K562 (cell line): ENCODE measurements around the gene CLCN6. TPM values are rescaled to one million over a fixed set of nuclear protein-coding genes. Genes with fewer than 3 reads are reported as not detected.

Experiments
- ATAC-seq: fragments of 200-7000 bp; cut with Tn5 transposase; 3 replicates; pipeline ENCODE4 v1.9.1; 2020; ENCODE audit warnings: moderate library complexity
- BruUV-seq: library from RNA; stranded (reverse); fragments of 400-500 nt; replicated peaks from 2 replicates; lab custom pipeline; 2021; lab: Mats Ljungman, UMichigan
- CTCF ChIA-PET: fragments of 300-600 bp; formaldehyde crosslinking; extraction: SDS; loops from one replicate; lab custom pipeline; 2021; ENCODE audit warnings: low intra/inter-chr PET ratio; lab: Yijun Ruan, JAX
- POLR2A ChIA-PET: fragments of 300-600, 350-650 bp; sonication (Branson Sonifier 250); formaldehyde crosslinking; extraction: SDS; loops from one replicate; lab custom pipeline; 2021; ENCODE audit warnings: antibody characterized with exemption, inconsistent platforms; lab: Yijun Ruan, JAX
- DNase-seq, 4 experiments: peaks; one replicate each; pipeline versions ENCODE4 v3.0.0 to v3.0.0-alpha.2; 2011 to 2018; ENCODE audit warnings: low spot score in 3 of 4, mixed read lengths in 3 of 4; ENCODE audit errors: extremely low read depth in 1 of 4
- FAIRE-seq: peaks from 2 replicates; lab custom pipeline; 2011; peaks lifted over from hg19 to GRCh38; lab: Jason Lieb, UNC
- H2AFZ ChIP-seq: 2 replicates; pipeline ENCODE4 v1.6.0; 2011; ENCODE audit warnings: low read depth, low read length, control low read depth, inconsistent platforms
- H3K27ac ChIP-seq: fragments of 200-600 bp; 3 replicates; pipeline ENCODE4 v1.8.0; 2011; ENCODE audit warnings: low read depth, mild to moderate bottlenecking, control low read depth, inconsistent platforms, low read length, moderate library complexity, mixed read lengths; ENCODE audit errors: extremely low read depth
- H3K27me3 ChIP-seq, 2 experiments: fragments of 300-600 bp in 1 of 2; 2 replicates in 1 of 2; 3 replicates in 1 of 2; pipeline versions ENCODE4 v1.6.0 to v1.8.0; 2011; ENCODE audit warnings: inconsistent platforms in 2 of 2, low read length in 2 of 2, mild to moderate bottlenecking in 1 of 2, mixed read lengths in 1 of 2, moderate library complexity in 1 of 2; ENCODE audit not compliant: control insufficient read depth in 2 of 2, insufficient read depth in 2 of 2
- H3K36me3 ChIP-seq: fragments of 300-600 bp; 3 replicates; pipeline ENCODE4 v1.8.0; 2011; ENCODE audit warnings: mild to moderate bottlenecking, low read length, inconsistent platforms; ENCODE audit not compliant: control insufficient read depth, insufficient read depth
- H3K4me1 ChIP-seq, 2 experiments: fragments of 200-600 bp in 1 of 2; replicated peaks in 1 of 2; 2 replicates in 1 of 2; 3 replicates in 1 of 2; pipeline versions ENCODE4 v1.5.1 to v1.8.0; 2011; ENCODE audit warnings: inconsistent platforms in 2 of 2, low read length in 2 of 2, mild to moderate bottlenecking in 1 of 2, mixed read lengths in 1 of 2, moderate library complexity in 1 of 2; ENCODE audit not compliant: control insufficient read depth in 2 of 2, insufficient read depth in 2 of 2
- H3K4me2 ChIP-seq: 2 replicates; pipeline ENCODE4 v1.6.1; 2011; ENCODE audit warnings: low read length, control low read depth, inconsistent platforms, mixed read lengths; ENCODE audit not compliant: insufficient read depth
- H3K4me3 ChIP-seq: fragments of 200-600 bp; sonication (generic), shearing (Covaris generic); 2 replicates; pipeline ENCODE4 v1.5.1; 2016; ENCODE audit warnings: control low read depth, inconsistent platforms
- H3K79me2 ChIP-seq: fragments of 200-600 bp; 3 replicates; pipeline ENCODE4 v1.8.0; 2011; ENCODE audit warnings: low read length, inconsistent platforms; ENCODE audit not compliant: control insufficient read depth, insufficient read depth
- H3K9ac ChIP-seq, 2 experiments: 2 replicates each; pipeline versions ENCODE4 v1.6.0 to v1.6.1; 2011; ENCODE audit warnings: low read depth in 2 of 2, low read length in 2 of 2, control low read depth in 1 of 2, inconsistent platforms in 1 of 2, mild to moderate bottlenecking in 1 of 2, mixed read lengths in 1 of 2; ENCODE audit not compliant: insufficient read depth in 1 of 2
- H3K9me1 ChIP-seq: one replicate; pipeline ENCODE4 v1.6.0; 2011; ENCODE audit warnings: inconsistent platforms, mild to moderate bottlenecking, low read length, moderate library complexity; ENCODE audit not compliant: control insufficient read depth, insufficient read depth
- H3K9me3 ChIP-seq: replicated peaks from 2 replicates; pipeline ENCODE4 v1.5.1; 2011; ENCODE audit warnings: low read depth, low read length, inconsistent platforms; ENCODE audit not compliant: control insufficient read depth, insufficient read depth
- H4K20me1 ChIP-seq: replicated peaks from 2 replicates; pipeline ENCODE4 v1.6.1; 2011; ENCODE audit warnings: low read length, inconsistent platforms, mixed read lengths; ENCODE audit not compliant: control insufficient read depth, insufficient read depth
- CBX3 ChIP-seq, 2 experiments: IDR thresholded peaks; 1 replicate in 1 of 2; 2 replicates in 1 of 2; pipeline ENCODE4 v1.6.1; 2012; ENCODE audit warnings: inconsistent platforms in 2 of 2, low read length in 2 of 2, borderline replicate concordance in 1 of 2, control low read depth in 1 of 2
- CHD4 ChIP-seq: fragments of 200-600 bp; sonication (generic); IDR thresholded peaks from 3 replicates; pipeline ENCODE4 v1.6.1; 2012; ENCODE audit warnings: low read depth, mild to moderate bottlenecking, mixed read lengths, low read length, inconsistent platforms; ENCODE audit not compliant: insufficient read depth, insufficient replicate concordance, poor library complexity, severe bottlenecking
- SREBF2 ChIP-seq: sonication (generic); formaldehyde crosslinking; IDR thresholded peaks from 2 replicates; pipeline ENCODE4 v1.4.0; 2020; ENCODE audit warnings: mild to moderate bottlenecking, missing genetic modification reagents
- TEAD4 ChIP-seq, 2 experiments: sonication (generic) in 1 of 2; formaldehyde crosslinking in 1 of 2; IDR thresholded peaks; 2 replicates each; pipeline versions ENCODE4 v1.6.1 to v1.8.0; 2012 to 2022; ENCODE audit warnings: borderline replicate concordance in 1 of 2, inconsistent platforms in 1 of 2, low read length in 1 of 2, mild to moderate bottlenecking in 1 of 2, missing genetic modification reagents in 1 of 2
- ZFX ChIP-seq: sonication (generic); formaldehyde crosslinking; IDR thresholded peaks from 2 replicates; pipeline ENCODE4 v1.8.0; 2022; ENCODE audit warnings: mild to moderate bottlenecking, missing genetic modification reagents, moderate library complexity
- ZNF121 ChIP-seq: sonication (generic); formaldehyde crosslinking; conservative IDR thresholded peaks from 2 replicates; pipeline ENCODE4 v1.8.0; 2022; ENCODE audit warnings: missing genetic modification reagents
- ZNF699 ChIP-seq: fragments of 250-450 bp; sonication (Bioruptor Pico); IDR thresholded peaks from 2 replicates; pipeline ENCODE4 v1.8.0; 2021; ENCODE audit warnings: mild to moderate bottlenecking, moderate library complexity; ENCODE audit not compliant: insufficient replicate concordance
- WGBS: fragments of 100-300 bp; shearing (Covaris generic); methylation state at CpG from one replicate; pipeline ENCODE4 v1.1.6; 2016; ENCODE audit warnings: low coverage, mixed read lengths; ENCODE audit not compliant: insufficient coverage; ENCODE audit errors: missing lambda C conversion rate; 5-methylcytosine and 5-hydroxymethylcytosine counted together
- in situ Hi-C: fragments of 300-500 bp; cut with MboI; formaldehyde crosslinking; loops from 4 replicates; pipeline ENCODE4 v1.15.0; 2018; ENCODE audit warnings: inconsistent platforms, mixed read lengths
- intact Hi-C: fragments of 100-400 bp; cut with micrococcal nuclease; formaldehyde crosslinking; loops from 2 replicates; pipeline ENCODE4 v1.14.2; 2022
- polyA plus RNA-seq, 8 experiments: library from polyadenylated mRNA; depleted of rRNA in 4 of 8; stranded (reverse) in 5 of 8; unstranded in 3 of 8; fragments of >200 nt; fragmentation: Nextera tagmentation in 2 of 8; fragmentation: Illumina TruSeq in 1 of 8; extraction: Ambion mirVana in 2 of 8; extraction: Trizol in 1 of 8; gene quantifications; 2 replicates each; pipeline versions ENCODE4 v1.2.1 to v1.2.3, GENCODE V29; 2011 to 2014; ENCODE audit warnings: inconsistent platforms in 1 of 8, missing spikeins in 1 of 8
- total RNA-seq, 7 experiments: library from RNA; depleted of rRNA in 6 of 7; stranded (reverse); fragments of >200 nt in 6 of 7; fragmentation: Illumina TruSeq in 2 of 7; extraction: Trizol in 2 of 7; gene quantifications; 2 replicates each; pipeline versions ENCODE4 v1.2.1 to v1.2.3, GENCODE V29; 2011 to 2021; ENCODE audit warnings: low replicate concordance in 1 of 7
- TF ChIP-seq, protein P1 (sequence below): fragments of 150-350 bp; IDR thresholded peaks from 2 replicates; pipeline ENCODE4 v1.6.1; 2014; ENCODE audit warnings: low read depth, mild to moderate bottlenecking, low read length, borderline replicate concordance

Gene CLCN6
- total and polyA plus RNA-seq, 9 of the 15 experiments (the other 6 are each of a cell fraction or from before 2014, with no cell fraction given), result 2.0 to 21.8 (median 13.6) TPM

GRCh38 chr1:11778844-11779623, 27.0 kb upstream of the CLCN6 start (continued):
- peak; percentile 33 for TF ChIP-seq CHD4
- TF ChIP-seq SREBF2, result no peak
- TF ChIP-seq ZFX (CRISPR knock-in tag), result no peak

DNA sequence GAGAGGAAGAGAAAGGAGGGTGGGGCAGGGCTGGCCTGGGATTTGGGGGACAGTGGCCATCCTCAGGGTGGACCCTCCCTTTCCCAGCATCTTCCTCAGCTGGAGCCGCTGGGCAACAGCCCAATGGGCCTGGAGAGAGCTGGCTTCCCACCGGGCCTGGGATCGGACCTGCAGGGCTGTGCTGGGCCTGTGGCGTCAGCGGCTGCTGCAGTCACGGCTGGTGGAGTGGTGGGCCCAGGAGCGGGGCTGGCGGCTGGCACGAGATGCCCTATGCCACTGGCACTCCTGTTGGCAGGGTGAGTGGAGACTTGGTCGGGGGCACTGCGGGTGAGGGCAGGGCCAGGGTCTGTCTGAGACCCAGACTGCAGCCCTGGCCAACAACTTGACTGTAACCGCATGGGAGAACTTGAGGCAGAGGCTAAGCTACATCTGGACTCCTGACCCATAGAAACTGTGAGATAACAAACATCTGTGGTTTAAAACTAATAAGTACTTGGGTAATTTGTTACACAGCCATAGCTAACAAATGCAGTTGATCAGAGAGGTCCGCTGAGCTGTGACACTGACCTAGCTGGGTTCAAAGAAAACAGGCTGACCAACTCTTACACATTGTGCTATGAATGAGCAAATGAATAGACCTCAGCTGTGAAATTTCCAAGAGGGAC, 26.1 kb upstream of the CLCN6 start:
- ChIA-PET CTCF (no interaction called here), POLR2A (interaction anchor here (0.5 to 8.5 kb wide), 10 partner anchors 9 to 182 kb away, joined by 3 to 66 read pairs (median 4); no protein-coding TSS in a partner anchor)
- H3K79me2 ChIP-seq, result no peaks in the 10 kb centered on the region
- FAIRE-seq, result no peak
- intact Hi-C loops, result no loop called here
- ATAC-seq, result no peak
- H3K4me2 ChIP-seq, result no peak overlapping the region
- no peak overlapping the region for H3K4me3 ChIP-seq
- H3K27me3 ChIP-seq, result no peaks in the 10 kb centered on the region
- no peak for DNase-seq
- no peak overlapping the region for H3K9ac ChIP-seq
- H3K9me3 ChIP-seq, result no peaks in the 10 kb centered on the region
- no peaks in the 10 kb centered on the region for H3K36me3 ChIP-seq
- no TSS peak for BruUV-seq
- H4K20me1 ChIP-seq, result no peaks in the 10 kb centered on the region; the same call in 1 of the 2 replicates
- no peak overlapping the region for H2AFZ ChIP-seq
- no peaks in the 10 kb centered on the region for H3K9me1 ChIP-seq
- 62% methylated on average over 10 of the region's 13 CpGs for WGBS
- no peak overlapping the region for H3K27ac ChIP-seq
- peaks cover 2 to 44% of the 10 kb centered on the region in 2 experiments; a peak in 4 of 5 replicates for H3K4me1 ChIP-seq
- in situ Hi-C loops, result no loop called here
- TF ChIP-seq ZNF699 (no peak), CBX3 (IDR thresholded peaks at IDR 0.05; ENCODE audit: borderline replicate concordance in 1 of 2, low read length in 2 of 2) (0 out of 3 replicates have a peak, but pooled peaks of 1 of the 2 experiments have one; percentile 0), TEAD4 (IDR thresholded peaks at IDR 0.05; ENCODE audit: low read length) (no peak), TEAD4 (CRISPR knock-in tag; IDR thresholded peaks at IDR 0.05; ENCODE audit: borderline replicate concordance) (0 out of 2 replicates have a peak, but pooled peaks have one; percentile 30), ZNF121 (no peak)
- TF ChIP-seq, protein P1, sequence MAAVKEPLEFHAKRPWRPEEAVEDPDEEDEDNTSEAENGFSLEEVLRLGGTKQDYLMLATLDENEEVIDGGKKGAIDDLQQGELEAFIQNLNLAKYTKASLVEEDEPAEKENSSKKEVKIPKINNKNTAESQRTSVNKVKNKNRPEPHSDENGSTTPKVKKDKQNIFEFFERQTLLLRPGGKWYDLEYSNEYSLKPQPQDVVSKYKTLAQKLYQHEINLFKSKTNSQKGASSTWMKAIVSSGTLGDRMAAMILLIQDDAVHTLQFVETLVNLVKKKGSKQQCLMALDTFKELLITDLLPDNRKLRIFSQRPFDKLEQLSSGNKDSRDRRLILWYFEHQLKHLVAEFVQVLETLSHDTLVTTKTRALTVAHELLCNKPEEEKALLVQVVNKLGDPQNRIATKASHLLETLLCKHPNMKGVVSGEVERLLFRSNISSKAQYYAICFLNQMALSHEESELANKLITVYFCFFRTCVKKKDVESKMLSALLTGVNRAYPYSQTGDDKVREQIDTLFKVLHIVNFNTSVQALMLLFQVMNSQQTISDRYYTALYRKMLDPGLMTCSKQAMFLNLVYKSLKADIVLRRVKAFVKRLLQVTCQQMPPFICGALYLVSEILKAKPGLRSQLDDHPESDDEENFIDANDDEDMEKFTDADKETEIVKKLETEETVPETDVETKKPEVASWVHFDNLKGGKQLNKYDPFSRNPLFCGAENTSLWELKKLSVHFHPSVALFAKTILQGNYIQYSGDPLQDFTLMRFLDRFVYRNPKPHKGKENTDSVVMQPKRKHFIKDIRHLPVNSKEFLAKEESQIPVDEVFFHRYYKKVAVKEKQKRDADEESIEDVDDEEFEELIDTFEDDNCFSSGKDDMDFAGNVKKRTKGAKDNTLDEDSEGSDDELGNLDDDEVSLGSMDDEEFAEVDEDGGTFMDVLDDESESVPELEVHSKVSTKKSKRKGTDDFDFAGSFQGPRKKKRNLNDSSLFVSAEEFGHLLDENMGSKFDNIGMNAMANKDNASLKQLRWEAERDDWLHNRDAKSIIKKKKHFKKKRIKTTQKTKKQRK, result no peak
